ENCODE results near the gene TMEM238L.

GRCh38 chr17:10843811-10844210, 39.9 kb upstream of the TMEM238L start:
- TF ChIP-seq POLR2A (IDR thresholded peaks at IDR 0.05) = no peak
- TF ChIP-seq, protein P1, sequence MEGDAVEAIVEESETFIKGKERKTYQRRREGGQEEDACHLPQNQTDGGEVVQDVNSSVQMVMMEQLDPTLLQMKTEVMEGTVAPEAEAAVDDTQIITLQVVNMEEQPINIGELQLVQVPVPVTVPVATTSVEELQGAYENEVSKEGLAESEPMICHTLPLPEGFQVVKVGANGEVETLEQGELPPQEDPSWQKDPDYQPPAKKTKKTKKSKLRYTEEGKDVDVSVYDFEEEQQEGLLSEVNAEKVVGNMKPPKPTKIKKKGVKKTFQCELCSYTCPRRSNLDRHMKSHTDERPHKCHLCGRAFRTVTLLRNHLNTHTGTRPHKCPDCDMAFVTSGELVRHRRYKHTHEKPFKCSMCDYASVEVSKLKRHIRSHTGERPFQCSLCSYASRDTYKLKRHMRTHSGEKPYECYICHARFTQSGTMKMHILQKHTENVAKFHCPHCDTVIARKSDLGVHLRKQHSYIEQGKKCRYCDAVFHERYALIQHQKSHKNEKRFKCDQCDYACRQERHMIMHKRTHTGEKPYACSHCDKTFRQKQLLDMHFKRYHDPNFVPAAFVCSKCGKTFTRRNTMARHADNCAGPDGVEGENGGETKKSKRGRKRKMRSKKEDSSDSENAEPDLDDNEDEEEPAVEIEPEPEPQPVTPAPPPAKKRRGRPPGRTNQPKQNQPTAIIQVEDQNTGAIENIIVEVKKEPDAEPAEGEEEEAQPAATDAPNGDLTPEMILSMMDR (IDR thresholded peaks at IDR 0.05) = no peak
